MM.1S (cell line): ENCODE measurements around the gene KCNT1.

Experiments
- DNase-seq: peaks from one replicate; pipeline ENCODE4 v3.0.0-alpha.2; 2015
- H2AFZ ChIP-seq: fragments of 300-600 bp; sonication (generic); 2 replicates; pipeline ENCODE4 v1.6.0; 2016; ENCODE audit warnings: antibody characterized with exemption, low read length
- H3F3A ChIP-seq: fragments of 300-600 bp; sonication (generic); 2 replicates; pipeline ENCODE4 v1.6.1; 2016; ENCODE audit warnings: mild to moderate bottlenecking, antibody characterized with exemption, low read length, moderate library complexity, mixed read lengths; ENCODE audit not compliant: insufficient read depth
- H3K27ac ChIP-seq: fragments of 300-600 bp; sonication (generic); 2 replicates; pipeline ENCODE4 v1.5.1; 2016; ENCODE audit warnings: mild to moderate bottlenecking, low read length
- H3K27me3 ChIP-seq: fragments of 300-600 bp; sonication (generic); replicated peaks from 2 replicates; pipeline ENCODE4 v1.6.0; 2016; ENCODE audit warnings: low read length; ENCODE audit not compliant: insufficient read depth
- H3K36me3 ChIP-seq: fragments of 300-600 bp; sonication (generic); replicated peaks from 2 replicates; pipeline ENCODE4 v1.6.1; 2016; ENCODE audit warnings: mild to moderate bottlenecking, low read length, mixed read lengths; ENCODE audit not compliant: insufficient read depth
- H3K4me1 ChIP-seq: fragments of 300-600 bp; sonication (generic); 2 replicates; pipeline ENCODE4 v1.6.1; 2016; ENCODE audit warnings: low read length, mixed read lengths
- H3K4me2 ChIP-seq: fragments of 300-600 bp; sonication (generic); 2 replicates; pipeline ENCODE4 v1.6.0; 2016; ENCODE audit warnings: low read depth, low read length
- H3K4me3 ChIP-seq: fragments of 300-600 bp; sonication (generic); 2 replicates; pipeline ENCODE4 v1.5.1; 2016; ENCODE audit warnings: low read length, mixed read lengths
- H3K79me2 ChIP-seq: fragments of 300-600 bp; sonication (generic); 2 replicates; pipeline ENCODE4 v1.6.1; 2016; ENCODE audit warnings: mixed run types, low read length, mixed read lengths
- H3K9ac ChIP-seq: fragments of 300-600 bp; sonication (generic); 2 replicates; pipeline ENCODE4 v1.6.1; 2016; ENCODE audit warnings: low read length, mixed read lengths
- H3K9me2 ChIP-seq: fragments of 300-600 bp; sonication (generic); replicated peaks from 2 replicates; pipeline ENCODE4 v1.6.1; 2016; ENCODE audit warnings: mild to moderate bottlenecking, low read length, mixed read lengths; ENCODE audit not compliant: insufficient read depth
- H3K9me3 ChIP-seq: fragments of 300-600 bp; sonication (generic); replicated peaks from 2 replicates; pipeline ENCODE4 v1.6.1; 2016; ENCODE audit warnings: mild to moderate bottlenecking, low read length, mixed read lengths; ENCODE audit not compliant: insufficient read depth
- H4K20me1 ChIP-seq: fragments of 300-600 bp; sonication (generic); 2 replicates; pipeline ENCODE4 v1.6.1; 2016; ENCODE audit warnings: mild to moderate bottlenecking, low read length, moderate library complexity, mixed read lengths; ENCODE audit not compliant: insufficient read depth
- CTCF ChIP-seq: fragments of 300-600 bp; sonication (generic); IDR thresholded peaks from 2 replicates; pipeline ENCODE4 v1.5.1; 2016; ENCODE audit warnings: antibody characterized with exemption, low read length, mixed read lengths
- EZH2 ChIP-seq: fragments of 300-600 bp; sonication (generic); optimal IDR thresholded peaks from 2 replicates; pipeline ENCODE3; 2017; ENCODE audit warnings: low read depth, mild to moderate bottlenecking, antibody characterized with exemption, low read length, mixed read lengths
- EZH2phosphoT487 ChIP-seq: fragments of 300-600 bp; sonication (generic); IDR thresholded peaks from 2 replicates; pipeline ENCODE4 v1.6.1; 2018; ENCODE audit warnings: antibody characterized with exemption, low read length

KCNT1 gene

GRCh38 chr9:135812961-135813360 is 111.0 kb downstream of the KCNT1 start:
- TF ChIP-seq EZH2 (no peak), EZH2phosphoT487 (no peak), CTCF (no peak)
- H3K9ac ChIP-seq = no peak overlapping the region
- no peaks in the 10 kb centered on the region for H3K4me1 ChIP-seq
- H3K79me2 ChIP-seq = no peaks in the 10 kb centered on the region
- no peaks in the 10 kb centered on the region for H3K27me3 ChIP-seq
- no peaks in the 10 kb centered on the region for H3F3A ChIP-seq
- no peak overlapping the region for H2AFZ ChIP-seq
- H4K20me1 ChIP-seq = no peaks in the 10 kb centered on the region
- no peaks in the 10 kb centered on the region for H3K9me2 ChIP-seq
- no peak overlapping the region for H3K4me2 ChIP-seq
- no peak for DNase-seq
- no peak overlapping the region for H3K4me3 ChIP-seq
- H3K27ac ChIP-seq = no peak overlapping the region
- no peaks in the 10 kb centered on the region for H3K9me3 ChIP-seq
- H3K36me3 ChIP-seq = no peaks in the 10 kb centered on the region

GRCh38 chr9:135813671-135814290 is 111.8 kb downstream of the KCNT1 start:
- Histone ChIP-seq H3K4me1 (no peaks in the 10 kb centered on the region), H3K9me2 (no peaks in the 10 kb centered on the region), H4K20me1 (no peaks in the 10 kb centered on the region), H3K79me2 (no peaks in the 10 kb centered on the region), H3K9ac (no peak overlapping the region), H2AFZ (no peak overlapping the region), H3K4me3 (no peak overlapping the region), H3K4me2 (no peak overlapping the region), H3K27me3 (no peaks in the 10 kb centered on the region), H3K36me3 (no peaks in the 10 kb centered on the region), H3K9me3 (no peaks in the 10 kb centered on the region), H3F3A (no peaks in the 10 kb centered on the region), H3K27ac (no peak overlapping the region)
- TF ChIP-seq CTCF (no peak), EZH2 (no peak), EZH2phosphoT487 (no peak)
- no peak for DNase-seq

- H3K36me3 ChIP-seq = no peaks in the 10 kb centered on the region
- no peak for DNase-seq
Measured at GRCh38 chr9:135814421-135815095, 112.6 kb downstream of the KCNT1 start.

More at GRCh38 chr9:135814421-135815095, 112.6 kb downstream of the KCNT1 start:
- Histone ChIP-seq H3K9me2 (no peaks in the 10 kb centered on the region), H3K4me3 (no peak overlapping the region), H3K4me1 (no peaks in the 10 kb centered on the region), H2AFZ (no peak overlapping the region), H3K9ac (no peak overlapping the region), H3K27me3 (no peaks in the 10 kb centered on the region), H3K79me2 (no peaks in the 10 kb centered on the region), H3K27ac (no peak overlapping the region), H3F3A (no peaks in the 10 kb centered on the region), H3K9me3 (no peaks in the 10 kb centered on the region), H4K20me1 (no peaks in the 10 kb centered on the region), H3K4me2 (no peak overlapping the region)
- TF ChIP-seq EZH2 (no peak), EZH2phosphoT487 (no peak), CTCF (no peak)
